GM23338 (cell line): ENCODE results near the gene SPG21. TPM values are rescaled to one million over a fixed set of nuclear protein-coding genes. Genes with fewer than 3 reads are reported as not detected.

Experiments
- ATAC-seq: fragments of 200-7000 bp; cut with Tn5 transposase; 3 replicates; pipeline ENCODE4 v1.9.1; 2020
- DNase-seq: peaks from one replicate; pipeline ENCODE4 v3.0.0-alpha.2; 2015; ENCODE audit warnings: low spot score
- H2AFZ ChIP-seq: fragments of 200-600 bp; sonication (generic); 2 replicates; pipeline ENCODE4 v1.8.0; 2016; ENCODE audit warnings: antibody characterized with exemption, mild to moderate bottlenecking, moderate library complexity
- H3F3A ChIP-seq: fragments of 200-600 bp; sonication (generic); replicated peaks from 2 replicates; pipeline ENCODE4 v1.8.0; 2017; ENCODE audit warnings: antibody characterized with exemption, mixed run types, low read depth
- H3K27ac ChIP-seq: fragments of 200-600 bp; sonication (generic); 2 replicates; pipeline ENCODE4 v1.6.1; 2016; ENCODE audit warnings: low read depth
- H3K27me3 ChIP-seq: fragments of 200-600 bp; sonication (generic); 2 replicates; pipeline ENCODE4 v1.8.0; 2016; ENCODE audit warnings: mild to moderate bottlenecking, mixed run types, moderate library complexity; ENCODE audit not compliant: insufficient read depth
- H3K36me3 ChIP-seq: fragments of 200-600 bp; sonication (generic); 2 replicates; pipeline ENCODE4 v1.8.0; 2016; ENCODE audit warnings: mild to moderate bottlenecking; ENCODE audit not compliant: insufficient read depth
- H3K4me1 ChIP-seq: fragments of 200-600 bp; sonication (generic); 2 replicates; pipeline ENCODE4 v1.8.0; 2016; ENCODE audit warnings: mild to moderate bottlenecking, moderate library complexity; ENCODE audit not compliant: insufficient read depth
- H3K4me2 ChIP-seq: fragments of 200-600 bp; sonication (generic); 2 replicates; pipeline ENCODE4 v1.7.1; 2017; ENCODE audit warnings: mixed run types
- H3K4me3 ChIP-seq: fragments of 200-600 bp; sonication (generic); 2 replicates; pipeline ENCODE4 v1.6.1; 2016; ENCODE audit warnings: mixed run types
- H3K79me2 ChIP-seq: fragments of 200-600 bp; sonication (generic); replicated peaks from 2 replicates; pipeline ENCODE4 v1.8.0; 2017; ENCODE audit warnings: mild to moderate bottlenecking; ENCODE audit not compliant: insufficient read depth
- H3K9me2 ChIP-seq: fragments of 200-600 bp; sonication (generic); 2 replicates; pipeline ENCODE4 v1.8.0; 2017; ENCODE audit not compliant: insufficient read depth
- H4K20me1 ChIP-seq: fragments of 200-600 bp; sonication (generic); replicated peaks from 2 replicates; pipeline ENCODE4 v1.8.0; 2017; ENCODE audit warnings: mild to moderate bottlenecking; ENCODE audit not compliant: insufficient read depth
- H3K27ac Mint-ChIP-seq: 2 replicates; pipeline ENCODE4 v1.8.0; 2020; ENCODE audit warnings: inconsistent platforms, mild to moderate bottlenecking, moderate library complexity, mixed read lengths
- H3K27me3 Mint-ChIP-seq: 3 replicates; pipeline ENCODE4 v1.8.0; 2022; ENCODE audit warnings: low read depth, mild to moderate bottlenecking, moderate library complexity, mixed read lengths, inconsistent platforms; ENCODE audit not compliant: insufficient read depth, poor library complexity
- H3K36me3 Mint-ChIP-seq: 3 replicates; pipeline ENCODE4 v1.8.0; 2021; ENCODE audit warnings: low read depth, mild to moderate bottlenecking, inconsistent platforms, moderate library complexity, mixed read lengths
- H3K4me1 Mint-ChIP-seq: 3 replicates; pipeline ENCODE4 v1.8.0; 2020; ENCODE audit warnings: mild to moderate bottlenecking, inconsistent platforms, mixed read lengths
- H3K4me3 Mint-ChIP-seq: 3 replicates; pipeline ENCODE4 v1.8.0; 2021; ENCODE audit warnings: moderate library complexity, mild to moderate bottlenecking, inconsistent platforms, mixed read lengths
- H3K9me3 Mint-ChIP-seq: 3 replicates; pipeline ENCODE4 v1.8.0; 2020; ENCODE audit warnings: moderate library complexity, mild to moderate bottlenecking, inconsistent platforms, mixed read lengths
- CREB1 ChIP-seq: fragments of 250-450 bp; sonication (Bioruptor Pico); IDR thresholded peaks from 2 replicates; pipeline ENCODE4 v1.5.0; 2020; ENCODE audit warnings: low read depth, mild to moderate bottlenecking, moderate library complexity
- EZH2 ChIP-seq: fragments of 200-600 bp; sonication (generic); IDR thresholded peaks from one replicate; pipeline ENCODE4 v1.8.0; 2017; ENCODE audit warnings: antibody characterized with exemption, mild to moderate bottlenecking, low read depth; ENCODE audit not compliant: unreplicated experiment
- EZH2phosphoT487 ChIP-seq: fragments of 200-600 bp; sonication (generic); IDR thresholded peaks from one replicate; pipeline ENCODE4 v1.8.1; 2018; ENCODE audit warnings: antibody characterized with exemption; ENCODE audit not compliant: unreplicated experiment
- JUNB ChIP-seq: IDR thresholded peaks from one replicate; pipeline ENCODE4 v1.6.1; 2016; ENCODE audit warnings: antibody characterized with exemption; ENCODE audit not compliant: unreplicated experiment
- NANOG ChIP-seq: IDR thresholded peaks from 2 replicates; pipeline ENCODE4 v1.6.1; 2016; ENCODE audit warnings: antibody characterized with exemption, borderline replicate concordance
- POLR2AphosphoS5 ChIP-seq: IDR thresholded peaks from 2 replicates; pipeline ENCODE4 v1.6.1; 2016; ENCODE audit warnings: antibody characterized with exemption, low read depth
- STAT1 ChIP-seq: IDR thresholded peaks from one replicate; pipeline ENCODE4 v1.6.1; 2016; ENCODE audit warnings: antibody characterized with exemption; ENCODE audit not compliant: unreplicated experiment
- ZNF114 ChIP-seq: fragments of 250-450 bp; sonication (Bioruptor Pico); IDR thresholded peaks from 2 replicates; pipeline ENCODE4 v1.5.0; 2020; ENCODE audit warnings: mild to moderate bottlenecking, moderate library complexity
- ZNF331 ChIP-seq: fragments of 250-450 bp; sonication (Bioruptor Pico); IDR thresholded peaks from 2 replicates; pipeline ENCODE4 v1.5.0; 2020; ENCODE audit warnings: low read depth, mild to moderate bottlenecking, moderate library complexity
- polyA plus RNA-seq: library from polyadenylated mRNA; unstranded; fragments of >200 nt; fragmentation: Nextera tagmentation; extraction: Ambion mirVana; gene quantifications from 2 replicates; pipeline ENCODE4 v1.2.1, GENCODE V29; 2016
- total RNA-seq: library from RNA; depleted of rRNA; stranded (reverse); fragments of >200 nt; shearing (Covaris generic); gene quantifications from 2 replicates; pipeline ENCODE4 v1.2.3, GENCODE V29; 2014
- TF ChIP-seq, protein P1 (sequence below), 2 experiments: fragments of 200-600 bp in 1 of 2; sonication (generic) in 1 of 2; conservative IDR thresholded peaks; 2 replicates each; pipeline versions ENCODE4 v1.5.1 to v1.6.1; 2016 to 2017; ENCODE audit warnings: antibody characterized with exemption in 2 of 2, low read depth in 2 of 2, mild to moderate bottlenecking in 2 of 2, moderate library complexity in 1 of 2
- TF ChIP-seq, protein P2 (sequence below): IDR thresholded peaks from 2 replicates; pipeline ENCODE4 v1.6.1; 2016; ENCODE audit warnings: antibody characterized with exemption
- TF ChIP-seq, protein P3 (sequence below): IDR thresholded peaks from one replicate; pipeline ENCODE4 v1.6.1; 2018; ENCODE audit warnings: antibody characterized with exemption; ENCODE audit not compliant: unreplicated experiment
- TF ChIP-seq, protein P4 (sequence below): fragments of 250-450 bp; sonication (Bioruptor Pico); IDR thresholded peaks from 2 replicates; pipeline ENCODE4 v1.5.0; 2020; ENCODE audit warnings: mild to moderate bottlenecking, moderate library complexity

Gene SPG21
- total and polyA plus RNA-seq, 2 experiments from 2014 or later, result 81.0 to 102 TPM

DNA sequence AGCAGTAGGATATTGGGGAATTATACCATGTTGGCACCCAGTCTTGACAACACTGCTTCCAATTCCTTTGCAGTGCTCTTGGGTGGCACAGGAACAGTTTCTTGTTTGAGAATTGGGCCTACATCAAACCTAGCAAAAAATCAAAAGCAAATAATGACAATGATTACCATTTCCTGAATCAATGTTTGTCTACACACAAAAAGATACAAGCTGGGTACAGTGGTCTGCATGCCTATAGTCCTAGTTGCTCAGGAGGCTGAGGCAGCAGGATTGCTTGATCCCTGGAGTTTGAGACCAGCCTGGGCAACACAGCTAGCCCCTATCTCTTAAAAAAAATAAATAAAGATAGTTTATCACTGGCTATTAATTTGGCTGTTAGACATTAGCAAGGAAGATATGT, 31.8 kb upstream of the SPG21 start:
- Histone ChIP-seq H3K27ac (no peak overlapping the region), H4K20me1 (peaks cover 3% of the 10 kb centered on the region; the same call in 1 of the 2 replicates), H2AFZ (no peak overlapping the region), H3K27me3 (no peaks in the 10 kb centered on the region), H3K4me3 (no peak overlapping the region), H3K79me2 (no peaks in the 10 kb centered on the region), H3K9me2 (no peaks in the 10 kb centered on the region), H3K4me1 (no peaks in the 10 kb centered on the region), H3F3A (no peaks in the 10 kb centered on the region), H3K36me3 (0 out of 2 replicates have a peak, but pooled peaks cover 6% of the 10 kb centered on the region), H3K4me2 (no peak overlapping the region)
- Mint-ChIP-seq H3K36me3 (peaks cover 27% of the 10 kb centered on the region), H3K27me3 (no peaks in the 10 kb centered on the region), H3K4me3 (no peak overlapping the region), H3K9me3 (no peaks in the 10 kb centered on the region), H3K27ac (no peak overlapping the region), H3K4me1 (no peaks in the 10 kb centered on the region)
- ATAC-seq (no peak), DNase-seq (no peak)
- TF ChIP-seq CREB1 (CRISPR knock-in tag), result no peak
- TF ChIP-seq, protein P1, sequence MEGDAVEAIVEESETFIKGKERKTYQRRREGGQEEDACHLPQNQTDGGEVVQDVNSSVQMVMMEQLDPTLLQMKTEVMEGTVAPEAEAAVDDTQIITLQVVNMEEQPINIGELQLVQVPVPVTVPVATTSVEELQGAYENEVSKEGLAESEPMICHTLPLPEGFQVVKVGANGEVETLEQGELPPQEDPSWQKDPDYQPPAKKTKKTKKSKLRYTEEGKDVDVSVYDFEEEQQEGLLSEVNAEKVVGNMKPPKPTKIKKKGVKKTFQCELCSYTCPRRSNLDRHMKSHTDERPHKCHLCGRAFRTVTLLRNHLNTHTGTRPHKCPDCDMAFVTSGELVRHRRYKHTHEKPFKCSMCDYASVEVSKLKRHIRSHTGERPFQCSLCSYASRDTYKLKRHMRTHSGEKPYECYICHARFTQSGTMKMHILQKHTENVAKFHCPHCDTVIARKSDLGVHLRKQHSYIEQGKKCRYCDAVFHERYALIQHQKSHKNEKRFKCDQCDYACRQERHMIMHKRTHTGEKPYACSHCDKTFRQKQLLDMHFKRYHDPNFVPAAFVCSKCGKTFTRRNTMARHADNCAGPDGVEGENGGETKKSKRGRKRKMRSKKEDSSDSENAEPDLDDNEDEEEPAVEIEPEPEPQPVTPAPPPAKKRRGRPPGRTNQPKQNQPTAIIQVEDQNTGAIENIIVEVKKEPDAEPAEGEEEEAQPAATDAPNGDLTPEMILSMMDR (conservative IDR thresholded peaks at IDR 0.05; ENCODE audit: low read depth in 2 of 2), result no peak
- TF ChIP-seq STAT1, result no peak
- no peak for TF ChIP-seq EZH2phosphoT487
- no peak for TF ChIP-seq NANOG
- TF ChIP-seq, protein P2, sequence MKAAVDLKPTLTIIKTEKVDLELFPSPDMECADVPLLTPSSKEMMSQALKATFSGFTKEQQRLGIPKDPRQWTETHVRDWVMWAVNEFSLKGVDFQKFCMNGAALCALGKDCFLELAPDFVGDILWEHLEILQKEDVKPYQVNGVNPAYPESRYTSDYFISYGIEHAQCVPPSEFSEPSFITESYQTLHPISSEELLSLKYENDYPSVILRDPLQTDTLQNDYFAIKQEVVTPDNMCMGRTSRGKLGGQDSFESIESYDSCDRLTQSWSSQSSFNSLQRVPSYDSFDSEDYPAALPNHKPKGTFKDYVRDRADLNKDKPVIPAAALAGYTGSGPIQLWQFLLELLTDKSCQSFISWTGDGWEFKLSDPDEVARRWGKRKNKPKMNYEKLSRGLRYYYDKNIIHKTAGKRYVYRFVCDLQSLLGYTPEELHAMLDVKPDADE, result no peak
- TF ChIP-seq JUNB, result no peak
- TF ChIP-seq EZH2, result no peak
- TF ChIP-seq POLR2AphosphoS5, result no peak
- no peak for TF ChIP-seq ZNF114 (CRISPR knock-in tag)
- TF ChIP-seq, protein P3, sequence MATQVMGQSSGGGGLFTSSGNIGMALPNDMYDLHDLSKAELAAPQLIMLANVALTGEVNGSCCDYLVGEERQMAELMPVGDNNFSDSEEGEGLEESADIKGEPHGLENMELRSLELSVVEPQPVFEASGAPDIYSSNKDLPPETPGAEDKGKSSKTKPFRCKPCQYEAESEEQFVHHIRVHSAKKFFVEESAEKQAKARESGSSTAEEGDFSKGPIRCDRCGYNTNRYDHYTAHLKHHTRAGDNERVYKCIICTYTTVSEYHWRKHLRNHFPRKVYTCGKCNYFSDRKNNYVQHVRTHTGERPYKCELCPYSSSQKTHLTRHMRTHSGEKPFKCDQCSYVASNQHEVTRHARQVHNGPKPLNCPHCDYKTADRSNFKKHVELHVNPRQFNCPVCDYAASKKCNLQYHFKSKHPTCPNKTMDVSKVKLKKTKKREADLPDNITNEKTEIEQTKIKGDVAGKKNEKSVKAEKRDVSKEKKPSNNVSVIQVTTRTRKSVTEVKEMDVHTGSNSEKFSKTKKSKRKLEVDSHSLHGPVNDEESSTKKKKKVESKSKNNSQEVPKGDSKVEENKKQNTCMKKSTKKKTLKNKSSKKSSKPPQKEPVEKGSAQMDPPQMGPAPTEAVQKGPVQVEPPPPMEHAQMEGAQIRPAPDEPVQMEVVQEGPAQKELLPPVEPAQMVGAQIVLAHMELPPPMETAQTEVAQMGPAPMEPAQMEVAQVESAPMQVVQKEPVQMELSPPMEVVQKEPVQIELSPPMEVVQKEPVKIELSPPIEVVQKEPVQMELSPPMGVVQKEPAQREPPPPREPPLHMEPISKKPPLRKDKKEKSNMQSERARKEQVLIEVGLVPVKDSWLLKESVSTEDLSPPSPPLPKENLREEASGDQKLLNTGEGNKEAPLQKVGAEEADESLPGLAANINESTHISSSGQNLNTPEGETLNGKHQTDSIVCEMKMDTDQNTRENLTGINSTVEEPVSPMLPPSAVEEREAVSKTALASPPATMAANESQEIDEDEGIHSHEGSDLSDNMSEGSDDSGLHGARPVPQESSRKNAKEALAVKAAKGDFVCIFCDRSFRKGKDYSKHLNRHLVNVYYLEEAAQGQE, result no peak
- no peak for TF ChIP-seq ZNF331
- TF ChIP-seq, protein P4, sequence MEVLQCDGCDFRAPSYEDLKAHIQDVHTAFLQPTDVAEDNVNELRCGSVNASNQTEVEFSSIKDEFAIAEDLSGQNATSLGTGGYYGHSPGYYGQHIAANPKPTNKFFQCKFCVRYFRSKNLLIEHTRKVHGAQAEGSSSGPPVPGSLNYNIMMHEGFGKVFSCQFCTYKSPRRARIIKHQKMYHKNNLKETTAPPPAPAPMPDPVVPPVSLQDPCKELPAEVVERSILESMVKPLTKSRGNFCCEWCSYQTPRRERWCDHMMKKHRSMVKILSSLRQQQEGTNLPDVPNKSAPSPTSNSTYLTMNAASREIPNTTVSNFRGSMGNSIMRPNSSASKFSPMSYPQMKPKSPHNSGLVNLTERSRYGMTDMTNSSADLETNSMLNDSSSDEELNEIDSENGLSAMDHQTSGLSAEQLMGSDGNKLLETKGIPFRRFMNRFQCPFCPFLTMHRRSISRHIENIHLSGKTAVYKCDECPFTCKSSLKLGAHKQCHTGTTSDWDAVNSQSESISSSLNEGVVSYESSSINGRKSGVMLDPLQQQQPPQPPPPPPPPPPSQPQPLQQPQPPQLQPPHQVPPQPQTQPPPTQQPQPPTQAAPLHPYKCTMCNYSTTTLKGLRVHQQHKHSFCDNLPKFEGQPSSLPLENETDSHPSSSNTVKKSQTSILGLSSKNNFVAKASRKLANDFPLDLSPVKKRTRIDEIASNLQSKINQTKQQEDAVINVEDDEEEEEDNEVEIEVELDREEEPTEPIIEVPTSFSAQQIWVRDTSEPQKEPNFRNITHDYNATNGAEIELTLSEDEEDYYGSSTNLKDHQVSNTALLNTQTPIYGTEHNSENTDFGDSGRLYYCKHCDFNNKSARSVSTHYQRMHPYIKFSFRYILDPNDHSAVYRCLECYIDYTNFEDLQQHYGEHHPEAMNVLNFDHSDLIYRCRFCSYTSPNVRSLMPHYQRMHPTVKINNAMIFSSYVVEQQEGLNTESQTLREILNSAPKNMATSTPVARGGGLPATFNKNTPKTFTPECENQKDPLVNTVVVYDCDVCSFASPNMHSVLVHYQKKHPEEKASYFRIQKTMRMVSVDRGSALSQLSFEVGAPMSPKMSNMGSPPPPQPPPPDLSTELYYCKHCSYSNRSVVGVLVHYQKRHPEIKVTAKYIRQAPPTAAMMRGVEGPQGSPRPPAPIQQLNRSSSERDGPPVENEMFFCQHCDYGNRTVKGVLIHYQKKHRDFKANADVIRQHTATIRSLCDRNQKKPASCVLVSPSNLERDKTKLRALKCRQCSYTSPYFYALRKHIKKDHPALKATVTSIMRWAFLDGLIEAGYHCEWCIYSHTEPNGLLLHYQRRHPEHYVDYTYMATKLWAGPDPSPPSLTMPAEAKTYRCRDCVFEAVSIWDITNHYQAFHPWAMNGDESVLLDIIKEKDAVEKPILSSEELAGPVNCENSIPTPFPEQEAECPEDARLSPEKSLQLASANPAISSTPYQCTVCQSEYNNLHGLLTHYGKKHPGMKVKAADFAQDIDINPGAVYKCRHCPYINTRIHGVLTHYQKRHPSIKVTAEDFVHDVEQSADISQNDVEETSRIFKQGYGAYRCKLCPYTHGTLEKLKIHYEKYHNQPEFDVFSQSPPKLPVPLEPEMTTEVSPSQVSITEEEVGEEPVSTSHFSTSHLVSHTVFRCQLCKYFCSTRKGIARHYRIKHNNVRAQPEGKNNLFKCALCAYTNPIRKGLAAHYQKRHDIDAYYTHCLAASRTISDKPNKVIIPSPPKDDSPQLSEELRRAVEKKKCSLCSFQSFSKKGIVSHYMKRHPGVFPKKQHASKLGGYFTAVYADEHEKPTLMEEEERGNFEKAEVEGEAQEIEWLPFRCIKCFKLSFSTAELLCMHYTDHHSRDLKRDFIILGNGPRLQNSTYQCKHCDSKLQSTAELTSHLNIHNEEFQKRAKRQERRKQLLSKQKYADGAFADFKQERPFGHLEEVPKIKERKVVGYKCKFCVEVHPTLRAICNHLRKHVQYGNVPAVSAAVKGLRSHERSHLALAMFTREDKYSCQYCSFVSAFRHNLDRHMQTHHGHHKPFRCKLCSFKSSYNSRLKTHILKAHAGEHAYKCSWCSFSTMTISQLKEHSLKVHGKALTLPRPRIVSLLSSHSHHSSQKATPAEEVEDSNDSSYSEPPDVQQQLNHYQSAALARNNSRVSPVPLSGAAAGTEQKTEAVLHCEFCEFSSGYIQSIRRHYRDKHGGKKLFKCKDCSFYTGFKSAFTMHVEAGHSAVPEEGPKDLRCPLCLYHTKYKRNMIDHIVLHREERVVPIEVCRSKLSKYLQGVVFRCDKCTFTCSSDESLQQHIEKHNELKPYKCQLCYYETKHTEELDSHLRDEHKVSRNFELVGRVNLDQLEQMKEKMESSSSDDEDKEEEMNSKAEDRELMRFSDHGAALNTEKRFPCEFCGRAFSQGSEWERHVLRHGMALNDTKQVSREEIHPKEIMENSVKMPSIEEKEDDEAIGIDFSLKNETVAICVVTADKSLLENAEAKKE (CRISPR knock-in tag), result no peak
